GM21717 (cell line): ENCODE measurements around the gene NAA15.
A peak's percentile ranks its signal among the peaks of the same experiment; 100 is the strongest.
"Not testable (repeated sequence)": the region's sequence is repeated elsewhere in the genome, so short reads cannot be mapped to it uniquely, and the experiment has no call there.

Experiments
- ATAC-seq: cut with Tn5 transposase; IDR thresholded peaks from one replicate; pipeline ENCODE4 v1.9.1; 2021; ENCODE audit warnings: mild to moderate bottlenecking, moderate library complexity; ENCODE audit not compliant: unreplicated experiment

Gene NAA15

DNA sequence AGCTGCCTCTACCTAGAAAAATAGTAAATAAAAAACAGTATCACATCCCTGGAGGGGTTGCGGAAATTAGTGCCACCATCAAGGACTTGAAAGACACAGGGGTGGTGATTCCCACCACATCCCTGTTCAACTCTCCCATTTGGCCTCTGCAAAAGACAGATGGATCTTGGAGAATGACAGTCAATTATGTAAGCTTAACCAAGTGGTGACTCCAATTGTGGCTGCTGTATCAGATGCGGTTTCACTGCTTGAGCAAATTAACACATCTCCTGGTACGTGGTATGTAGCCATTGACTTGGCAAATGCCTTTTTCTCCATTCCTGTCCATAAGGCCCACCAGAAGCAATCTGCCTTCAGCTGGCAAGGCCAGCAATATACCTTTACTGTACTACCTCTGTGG lies 143.6 kb downstream of the NAA15 start:
- ATAC-seq: not testable (repeated sequence)

DNA sequence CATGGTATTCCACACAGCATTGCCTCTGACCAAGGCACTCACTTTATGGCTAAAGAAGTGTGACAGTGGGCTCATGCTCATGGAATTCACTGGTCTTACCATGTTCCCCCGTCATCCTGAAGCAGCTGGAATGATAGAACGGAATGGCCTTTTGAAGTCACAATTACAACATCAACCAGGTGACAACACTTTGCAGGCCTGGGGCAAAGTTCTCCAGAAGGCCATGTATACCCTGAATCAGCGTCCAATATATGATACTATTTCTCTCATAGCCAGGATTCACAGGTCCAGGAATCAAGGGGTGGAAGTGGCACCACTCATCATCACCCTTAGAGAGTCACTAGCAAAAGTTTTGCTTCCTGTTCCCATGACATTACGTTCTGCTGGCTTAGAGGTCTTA lies 145.8 kb downstream of the NAA15 start:
- not testable (repeated sequence) for ATAC-seq

- ATAC-seq: no peak
Measured at GRCh38 chr4:139450586-139450985, 149.3 kb downstream of the NAA15 start.

GRCh38 chr4:139451997-139452396 lies 150.7 kb downstream of the NAA15 start:
- ATAC-seq: no peak

GRCh38 chr4:139453041-139453370 lies 151.7 kb downstream of the NAA15 start:
- ATAC-seq: peak; percentile 55

- ATAC-seq: peak; percentile 90
Measured at GRCh38 chr4:139453371-139454110, 152.2 kb downstream of the NAA15 start.

GRCh38 chr4:139454111-139455045 lies 153.1 kb downstream of the NAA15 start, which contains the start of gene RAB33B:
Gene RAB33B (plus strand): TSS chr4:139454121. CDS start chr4:139454196, 75 bp downstream.
- ATAC-seq: peak; percentile 4

GRCh38 chr4:139455126-139455538 lies 153.8 kb downstream of the NAA15 start:
- ATAC-seq: no peak

- ATAC-seq: no peak
Measured at GRCh38 chr4:139457318-139457717, 156.0 kb downstream of the NAA15 start.

DNA sequence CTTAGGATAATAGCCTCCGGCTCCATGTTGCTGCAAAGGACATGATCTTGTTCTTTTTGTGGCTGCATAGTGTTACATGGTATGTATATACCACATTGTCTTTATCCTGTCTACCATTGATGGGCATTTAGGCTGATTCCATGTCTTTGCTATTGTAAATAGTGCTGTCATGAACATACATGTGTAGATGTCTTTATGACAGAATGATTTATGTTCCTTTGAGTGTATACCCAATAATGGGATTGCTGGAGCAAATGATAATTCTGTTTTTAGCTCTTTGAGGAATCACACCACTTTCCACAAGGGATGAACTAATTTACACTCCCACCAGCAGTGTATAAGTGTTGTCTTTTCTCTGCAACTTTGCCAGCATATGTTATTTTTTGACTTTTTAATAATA lies 157.2 kb downstream of the NAA15 start:
- ATAC-seq: no peak

- ATAC-seq: no peak
Measured at GRCh38 chr4:139458999-139459398, 157.7 kb downstream of the NAA15 start.

DNA sequence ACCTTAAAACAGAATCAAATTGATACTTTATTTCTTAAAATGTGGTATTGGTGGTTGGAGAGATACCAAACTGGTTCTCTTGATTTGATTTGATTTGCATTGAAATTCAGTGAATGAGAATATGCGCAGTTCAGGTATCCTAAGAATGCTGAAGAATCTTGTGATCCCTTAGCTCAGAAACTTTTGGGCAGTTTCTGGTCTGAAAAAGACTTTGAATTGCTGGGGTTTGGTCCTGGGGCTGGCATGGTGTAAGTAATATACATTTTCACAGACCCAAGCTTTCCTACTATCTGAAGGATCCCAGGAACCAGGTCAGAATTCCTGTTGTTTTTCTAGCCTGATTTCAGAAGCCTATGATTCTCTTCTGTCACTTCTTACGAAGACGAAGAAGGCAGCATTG lies 159.3 kb downstream of the NAA15 start:
- ATAC-seq: no peak

GRCh38 chr4:139461022-139461628 lies 159.8 kb downstream of the NAA15 start:
- ATAC-seq: no peak

- ATAC-seq: not testable (repeated sequence)
Measured at GRCh38 chr4:139464512-139464911, 163.2 kb downstream of the NAA15 start.

- no peak for ATAC-seq
Measured at GRCh38 chr4:139465922-139466321, 164.6 kb downstream of the NAA15 start.

- not testable (repeated sequence) for ATAC-seq
Measured at GRCh38 chr4:139468756-139469155, 167.5 kb downstream of the NAA15 start.

- no peak for ATAC-seq
Measured at GRCh38 chr4:139469216-139469615, 167.9 kb downstream of the NAA15 start.
